AG04450 (cell line): ENCODE measurements around the gene ZNF777. TPM values are rescaled to one million over a fixed set of nuclear protein-coding genes. Genes with fewer than 3 reads are reported as not detected.

Experiments used
- CTCF ChIA-PET: fragments of 300-600, 350-600 bp; formaldehyde crosslinking; extraction: SDS; loops from one replicate; lab custom pipeline; 2022; ENCODE audit warnings: antibody characterized with exemption, inconsistent platforms; lab: Charles Lee
- POLR2A ChIA-PET: fragments of 350-600 bp; formaldehyde crosslinking; extraction: SDS; loops from one replicate; lab custom pipeline; 2021; ENCODE audit warnings: antibody characterized with exemption, inconsistent platforms; lab: Yijun Ruan, JAX
- DNase-seq: peaks from one replicate; pipeline ENCODE4 v3.0.0-alpha.2; 2011; ENCODE audit warnings: low read depth, low spot score
- H3K27ac ChIP-seq: one replicate; pipeline ENCODE4 v1.5.1; 2012; ENCODE audit warnings: low read depth, low read length, control low read depth
- H3K27me3 ChIP-seq: one replicate; pipeline ENCODE4 v1.6.0; 2012; ENCODE audit warnings: low read length; ENCODE audit not compliant: control insufficient read depth, insufficient read depth
- H3K4me3 ChIP-seq: 2 replicates; pipeline ENCODE4 v1.5.1; 2011; ENCODE audit warnings: mild to moderate bottlenecking, low read depth, low read length, control low read depth
- H3K9me3 ChIP-seq: 2 replicates; pipeline ENCODE4 v1.5.1; 2012; ENCODE audit warnings: low read length; ENCODE audit not compliant: control insufficient read depth, insufficient read depth
- polyA plus RNA-seq: library from polyadenylated mRNA; depleted of rRNA; stranded (reverse); fragments of >200 nt; gene quantifications from 2 replicates; pipeline ENCODE4 v1.2.3, GENCODE V29; 2011
- TF ChIP-seq, protein P1 (sequence below): IDR thresholded peaks from 2 replicates; pipeline ENCODE4 v1.5.1; 2011; ENCODE audit warnings: low read depth, low read length, control low read depth, inconsistent platforms

ZNF777 gene
- polyA plus RNA-seq, 1 experiment = 3.4 TPM

DNA sequence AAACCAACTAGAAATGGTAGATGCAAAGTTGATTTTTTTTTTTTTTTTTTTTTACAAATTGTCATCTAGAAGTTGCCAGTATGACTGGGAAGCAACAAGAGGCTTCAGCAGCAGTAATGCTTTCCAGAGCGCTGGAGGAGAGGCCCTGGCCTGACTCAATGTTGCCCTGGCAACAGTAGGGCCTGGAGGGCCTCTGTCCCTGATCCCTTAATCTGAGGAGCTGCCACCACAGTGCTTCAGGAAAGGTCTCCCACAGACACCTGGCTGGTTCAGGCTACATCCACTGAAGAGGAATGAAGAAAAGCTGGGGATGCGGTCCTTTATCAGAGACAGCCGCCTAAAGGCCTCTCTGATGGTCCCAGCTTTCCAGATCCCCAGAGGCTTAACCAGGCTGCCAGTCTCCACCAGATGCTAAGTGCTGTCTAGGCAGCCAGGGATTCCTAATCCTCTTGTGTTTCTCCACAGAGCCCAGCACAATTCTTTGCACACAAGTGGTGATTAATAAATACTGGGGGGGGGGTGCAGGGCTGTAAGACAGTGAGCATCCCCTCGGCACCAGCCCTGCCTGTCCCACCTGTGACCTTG lies 33.7 kb downstream of the ZNF777 start:
- POLR2A ChIA-PET = interaction anchor here (0.7 kb wide), 1 partner anchor 102 kb away, joined by 5 read pairs; no protein-coding TSS in a partner anchor
- DNase-seq = no peak
- no peak overlapping the region for H3K27ac ChIP-seq
- TF ChIP-seq, protein P1, sequence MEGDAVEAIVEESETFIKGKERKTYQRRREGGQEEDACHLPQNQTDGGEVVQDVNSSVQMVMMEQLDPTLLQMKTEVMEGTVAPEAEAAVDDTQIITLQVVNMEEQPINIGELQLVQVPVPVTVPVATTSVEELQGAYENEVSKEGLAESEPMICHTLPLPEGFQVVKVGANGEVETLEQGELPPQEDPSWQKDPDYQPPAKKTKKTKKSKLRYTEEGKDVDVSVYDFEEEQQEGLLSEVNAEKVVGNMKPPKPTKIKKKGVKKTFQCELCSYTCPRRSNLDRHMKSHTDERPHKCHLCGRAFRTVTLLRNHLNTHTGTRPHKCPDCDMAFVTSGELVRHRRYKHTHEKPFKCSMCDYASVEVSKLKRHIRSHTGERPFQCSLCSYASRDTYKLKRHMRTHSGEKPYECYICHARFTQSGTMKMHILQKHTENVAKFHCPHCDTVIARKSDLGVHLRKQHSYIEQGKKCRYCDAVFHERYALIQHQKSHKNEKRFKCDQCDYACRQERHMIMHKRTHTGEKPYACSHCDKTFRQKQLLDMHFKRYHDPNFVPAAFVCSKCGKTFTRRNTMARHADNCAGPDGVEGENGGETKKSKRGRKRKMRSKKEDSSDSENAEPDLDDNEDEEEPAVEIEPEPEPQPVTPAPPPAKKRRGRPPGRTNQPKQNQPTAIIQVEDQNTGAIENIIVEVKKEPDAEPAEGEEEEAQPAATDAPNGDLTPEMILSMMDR = no peak
- no peak overlapping the region for H3K4me3 ChIP-seq
- H3K27me3 ChIP-seq = no peaks in the 10 kb centered on the region
- peaks cover 8% of the 10 kb centered on the region; the same call in 1 of the 2 replicates for H3K9me3 ChIP-seq
- CTCF ChIA-PET = interaction anchor here (0.7 to 0.8 kb wide), 2 partner anchors 8 to 739 kb away, joined by 3 read pairs; no protein-coding TSS in a partner anchor

DNA sequence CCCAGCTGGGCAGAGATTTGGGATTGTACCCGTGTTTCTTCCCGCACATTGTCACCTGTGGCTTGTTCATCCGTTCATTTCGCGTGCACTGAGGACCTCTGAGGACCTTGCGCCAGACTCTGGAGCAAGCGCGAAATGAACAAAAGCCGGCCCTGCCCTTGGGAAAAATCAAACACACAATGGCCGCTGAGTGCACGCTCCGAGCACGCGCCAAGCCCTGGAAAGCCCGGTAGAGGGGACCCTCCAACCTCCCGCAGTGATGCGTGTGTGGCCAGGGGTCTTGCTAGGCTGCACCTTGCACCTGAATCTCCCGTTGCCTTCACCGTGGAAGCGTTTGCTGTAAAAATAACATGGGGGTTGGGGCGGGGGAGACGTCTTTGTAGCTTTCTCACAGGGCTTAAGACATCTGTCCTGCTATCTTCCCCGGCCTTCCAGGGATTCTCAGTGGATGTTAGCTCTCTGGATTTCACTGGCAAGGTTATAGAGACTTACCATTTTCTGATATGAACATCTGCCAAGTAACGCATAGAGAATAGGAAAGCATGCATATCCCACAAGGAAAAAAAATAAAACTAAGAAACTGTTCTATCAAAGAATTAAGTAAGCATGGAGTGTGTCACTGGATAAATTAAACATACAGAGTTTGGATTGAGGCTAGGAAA lies 37.3 kb downstream of the ZNF777 start:
- ChIA-PET CTCF (interaction anchor here (0.7 to 3.9 kb wide), 6 partner anchors 9 to 162 kb away, joined by 3 to 21 read pairs (median 5); no protein-coding TSS in a partner anchor), POLR2A (interaction anchor here (0.5 kb wide), 1 partner anchor 19 kb away, joined by 3 read pairs; no protein-coding TSS in a partner anchor)
- DNase-seq = no peak
- Histone ChIP-seq H3K27me3 (no peaks in the 10 kb centered on the region), H3K27ac (no peak overlapping the region), H3K9me3 (peaks cover 7% of the 10 kb centered on the region; the same call in 1 of the 2 replicates), H3K4me3 (no peak overlapping the region)
- TF ChIP-seq, protein P1 = no peak

DNA sequence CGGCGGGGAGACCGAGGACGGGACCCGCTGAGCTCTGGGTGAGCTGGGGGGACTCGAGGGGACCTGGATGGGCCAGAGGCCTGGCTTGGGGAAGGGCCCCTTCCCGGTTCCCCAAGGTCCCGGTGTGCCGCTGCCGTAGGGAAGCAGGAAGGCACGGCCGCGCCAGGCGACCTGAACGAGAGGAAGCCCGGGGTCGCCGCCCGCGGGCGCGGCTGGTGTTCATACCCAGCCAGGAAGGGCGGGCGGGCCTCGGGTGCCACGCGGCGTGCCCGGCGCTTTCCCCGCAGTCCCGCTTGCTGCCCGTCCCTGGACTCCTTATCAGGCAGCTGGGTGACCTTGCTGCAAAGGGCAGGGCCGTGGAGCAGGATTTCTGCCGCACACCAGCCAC lies 38.0 kb downstream of the ZNF777 start:
- no peak overlapping the region for H3K27ac ChIP-seq
- DNase-seq = no peak
- POLR2A ChIA-PET = interaction anchor here (0.6 kb wide), 1 partner anchor 189 kb away, joined by 3 read pairs; no protein-coding TSS in a partner anchor
- peak overlapping the region; percentile 13; the same call in 1 of the 2 replicates for H3K4me3 ChIP-seq
- H3K27me3 ChIP-seq = no peaks in the 10 kb centered on the region
- H3K9me3 ChIP-seq = peaks cover 7% of the 10 kb centered on the region; the same call in 1 of the 2 replicates
- CTCF ChIA-PET = interaction anchor here (0.6 to 3.9 kb wide), 13 partner anchors 8 to 242 kb away, joined by 3 to 21 read pairs (median 3); no protein-coding TSS in a partner anchor
- TF ChIP-seq, protein P1 = no peak

DNA sequence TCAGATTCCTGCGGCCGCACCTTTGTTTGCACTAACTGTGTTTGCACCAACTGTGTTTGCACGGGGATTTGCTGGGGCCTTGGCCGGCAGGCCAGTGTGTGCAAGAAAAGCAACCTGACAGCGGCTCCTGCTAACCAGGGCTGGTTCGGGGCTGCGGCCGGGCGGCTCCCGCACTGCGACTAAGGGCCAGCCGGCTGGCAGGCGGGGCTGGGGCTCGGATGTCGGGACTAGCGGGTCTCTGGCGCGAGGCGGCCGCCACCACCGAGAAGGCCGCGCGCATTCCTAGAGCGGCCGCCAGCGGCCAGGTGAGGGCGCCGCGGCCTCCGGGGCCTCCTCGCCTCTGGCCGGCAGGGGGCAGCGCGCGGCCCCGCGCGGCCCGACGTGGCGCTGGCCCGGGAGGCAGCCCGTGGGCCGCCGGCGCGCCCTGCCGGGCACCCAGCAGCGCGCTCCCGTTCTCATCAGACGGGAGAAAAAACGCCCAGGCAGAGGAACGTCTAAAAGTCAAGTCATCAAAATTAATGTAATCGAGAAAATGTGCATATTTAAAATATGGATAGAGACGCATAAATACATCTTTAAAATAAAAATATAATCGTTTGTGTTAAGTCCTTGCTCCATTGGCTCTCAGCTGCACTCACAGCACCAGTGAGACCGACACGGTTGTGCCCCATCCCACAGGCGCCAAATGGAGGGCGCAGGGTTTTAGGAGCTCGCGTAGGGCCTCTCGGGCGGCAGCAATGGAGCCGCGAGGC lies 38.5 kb downstream of the ZNF777 start:
- POLR2A ChIA-PET = interaction anchor here (0.6 kb wide), 1 partner anchor 189 kb away, joined by 3 read pairs; no protein-coding TSS in a partner anchor
- TF ChIP-seq, protein P1 = no peak; the same call in 1 of the 2 replicates
- peaks cover 7% of the 10 kb centered on the region; the same call in 1 of the 2 replicates for H3K9me3 ChIP-seq
- CTCF ChIA-PET = interaction anchor here (0.6 to 3.9 kb wide), 16 partner anchors 8 to 241 kb away, joined by 3 to 21 read pairs (median 4); no protein-coding TSS in a partner anchor
- no peak overlapping the region for H3K27ac ChIP-seq
- no peaks in the 10 kb centered on the region for H3K27me3 ChIP-seq
- DNase-seq = peak; percentile 2
- H3K4me3 ChIP-seq = peak overlapping the region; percentile 43
